GM12892 (cell line): ENCODE results near the gene KIRREL3.
A peak's percentile ranks its signal among the peaks of the same experiment; 100 is the strongest.

Experiments
- DNase-seq: peaks from one replicate; pipeline ENCODE4 v3.0.0; 2011; ENCODE audit not compliant: insufficient read length
- FAIRE-seq: peaks from 2 replicates; lab custom pipeline; 2011; peaks lifted over from hg19 to GRCh38; lab: Jason Lieb, UNC
- POLR2A ChIP-seq: IDR thresholded peaks from 2 replicates; pipeline ENCODE4 v1.6.1; 2011; ENCODE audit warnings: low read depth, low read length, control low read depth
- POLR2AphosphoS5 ChIP-seq: IDR thresholded peaks from 2 replicates; pipeline ENCODE4 v1.6.1; 2011; ENCODE audit warnings: low read depth, low read length, control low read depth
- TAF1 ChIP-seq: IDR thresholded peaks from 2 replicates; pipeline ENCODE4 v1.6.1; 2011; ENCODE audit warnings: low read depth, mild to moderate bottlenecking, control low read depth, low read length, borderline replicate concordance

The KIRREL3 gene

DNA sequence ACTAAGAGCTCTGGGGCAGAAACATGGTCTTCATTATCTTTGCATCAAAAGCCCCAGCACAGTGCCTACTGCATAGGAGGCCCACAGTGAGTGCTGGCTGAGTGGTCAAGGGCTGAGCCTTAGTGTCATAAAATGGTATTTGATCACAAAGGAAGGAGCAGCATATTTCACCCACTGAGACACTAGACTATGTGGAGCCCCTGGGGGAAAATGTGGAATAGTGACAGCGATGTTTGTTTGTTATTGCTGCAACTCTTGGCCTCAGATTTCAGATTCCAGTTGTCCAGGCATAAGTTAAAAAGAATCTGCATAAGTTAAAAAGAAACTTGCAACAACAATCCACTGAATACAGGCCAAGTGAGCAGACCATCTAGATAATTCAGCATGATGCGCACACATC is 7.0 kb downstream of the KIRREL3 start:
- DNase-seq (no peak), FAIRE-seq (no peak)
- TF ChIP-seq POLR2A, result no peak

DNA sequence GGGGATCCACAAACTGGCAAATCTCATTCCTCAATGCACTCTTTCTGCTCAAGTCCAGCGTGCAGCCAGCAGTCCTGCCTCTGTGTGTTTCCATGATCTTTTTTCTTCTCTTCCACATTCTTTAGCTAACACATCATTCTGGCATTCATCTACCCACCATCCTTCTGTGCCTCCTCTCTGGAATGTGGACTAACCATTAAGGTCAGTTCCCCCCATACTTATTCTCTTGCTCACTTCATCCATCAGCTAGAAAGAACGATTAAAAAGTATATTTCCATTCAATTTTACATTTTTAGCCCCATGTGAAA is 7.8 kb downstream of the KIRREL3 start:
- DNase-seq (no peak), FAIRE-seq (no peak)
- no peak for TF ChIP-seq POLR2A
- no peak for TF ChIP-seq POLR2AphosphoS5
- TF ChIP-seq TAF1, result no peak

DNA sequence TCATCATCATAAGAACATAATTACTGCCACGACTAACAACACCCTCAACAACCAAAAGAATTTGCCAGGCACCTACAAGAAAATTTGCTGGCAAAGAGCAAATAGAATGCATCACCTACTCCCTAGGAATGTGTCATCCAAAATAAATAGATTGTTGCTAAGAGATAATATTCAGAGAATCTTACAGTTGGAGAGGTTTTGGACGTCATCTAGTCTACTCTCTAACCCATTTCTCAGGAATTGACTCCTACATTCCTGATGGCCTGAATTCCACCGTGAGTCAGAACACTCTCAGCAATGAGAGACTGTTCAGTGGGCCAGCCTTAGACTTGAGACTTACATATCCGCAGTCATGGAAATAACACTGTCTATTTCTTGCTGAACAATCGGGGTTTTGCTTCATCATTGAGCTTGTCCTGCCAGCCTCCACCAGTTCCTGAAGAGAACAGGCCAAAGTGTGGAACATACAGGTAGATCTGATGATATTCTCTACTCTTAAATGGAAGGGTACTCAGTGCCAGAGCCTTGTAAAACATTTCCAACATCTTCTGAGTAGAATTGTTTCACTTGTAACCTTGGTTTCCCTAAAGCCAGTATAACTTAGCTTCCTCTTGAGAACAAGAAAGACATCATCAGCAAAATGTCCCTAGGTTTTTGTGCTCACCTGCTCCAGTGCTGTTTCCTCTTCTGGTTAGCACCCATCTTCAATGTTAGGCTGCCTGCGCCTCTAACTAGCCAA is 8.3 kb downstream of the KIRREL3 start:
- TF ChIP-seq TAF1 (no peak), POLR2AphosphoS5 (no peak), POLR2A (no peak)
- DNase-seq, result no peak
- FAIRE-seq, result no peak

GRCh38 chr11:126991596-126991995 is 9.0 kb downstream of the KIRREL3 start:
- FAIRE-seq (no peak), DNase-seq (no peak)
- TF ChIP-seq POLR2A (no peak), TAF1 (no peak), POLR2AphosphoS5 (no peak)

- TF ChIP-seq TAF1 (no peak), POLR2AphosphoS5 (no peak), POLR2A (no peak)
- no peak for DNase-seq
- no peak for FAIRE-seq
These were observed 9.7 kb downstream of the KIRREL3 start for GRCh38 chr11:126990716-126991480.

DNA sequence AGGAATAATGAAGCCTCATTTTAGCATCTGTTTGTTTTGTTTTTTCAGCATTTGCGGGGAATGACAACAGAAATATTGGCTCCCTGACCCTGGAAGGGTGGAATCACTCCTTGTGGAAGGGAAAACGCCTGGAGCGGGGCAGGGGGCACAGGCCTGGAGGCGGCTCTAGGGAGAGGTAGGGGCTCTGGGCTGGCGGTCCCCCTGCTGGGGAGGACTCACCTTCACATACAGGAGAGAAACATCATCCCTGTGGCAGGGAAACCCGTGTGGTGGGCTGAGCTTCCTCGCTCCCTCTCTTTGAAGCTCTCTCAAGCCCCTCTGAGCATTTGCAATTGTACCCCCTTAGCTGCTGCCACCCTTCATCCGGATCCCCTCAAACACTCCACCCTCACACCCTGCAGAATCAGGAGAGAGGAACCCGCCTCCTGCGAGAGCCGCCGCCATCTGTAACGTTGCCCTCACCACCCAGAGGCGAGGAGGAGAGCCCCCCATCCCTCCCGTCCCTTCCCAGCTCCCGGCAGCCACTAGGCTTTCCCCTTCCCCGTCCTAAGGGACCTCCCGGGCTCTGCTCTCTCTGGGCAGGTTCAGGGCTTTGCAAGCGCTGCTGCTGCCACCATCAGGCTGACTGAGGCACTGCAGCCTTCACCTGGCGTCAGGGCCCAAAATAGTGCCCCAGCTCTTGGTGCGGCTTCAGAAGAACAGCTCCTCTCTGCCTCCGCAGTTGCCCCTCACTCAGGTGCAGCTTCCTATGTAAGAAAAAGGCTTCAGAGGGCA is 10.4 kb downstream of the KIRREL3 start:
- DNase-seq, result peak; percentile 62
- FAIRE-seq, result peak; percentile 93
- TF ChIP-seq POLR2A (no peak), POLR2AphosphoS5 (no peak), TAF1 (no peak)

DNA sequence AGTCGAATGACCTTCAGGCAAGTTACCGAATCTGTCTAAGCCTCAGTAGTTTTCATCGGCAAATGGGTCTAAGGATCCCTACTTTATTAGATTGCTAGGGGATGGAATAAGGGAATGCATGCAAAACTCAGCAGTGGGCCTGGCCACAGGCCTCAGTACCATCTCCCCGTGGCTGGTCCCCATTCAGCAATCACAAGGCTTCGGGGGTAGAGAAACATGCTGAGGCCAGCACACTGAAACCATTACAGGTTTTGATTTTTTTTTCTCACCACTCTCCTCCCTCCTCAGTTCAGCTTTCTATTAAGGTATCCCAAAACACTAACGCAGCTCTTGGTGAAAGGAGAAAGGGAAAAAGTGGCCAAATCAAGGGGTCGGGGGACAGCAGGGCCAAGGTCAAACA is 11.9 kb downstream of the KIRREL3 start:
- FAIRE-seq, result no peak
- no peak for DNase-seq
- TF ChIP-seq TAF1, result no peak
- TF ChIP-seq POLR2AphosphoS5, result no peak
- TF ChIP-seq POLR2A, result no peak

DNA sequence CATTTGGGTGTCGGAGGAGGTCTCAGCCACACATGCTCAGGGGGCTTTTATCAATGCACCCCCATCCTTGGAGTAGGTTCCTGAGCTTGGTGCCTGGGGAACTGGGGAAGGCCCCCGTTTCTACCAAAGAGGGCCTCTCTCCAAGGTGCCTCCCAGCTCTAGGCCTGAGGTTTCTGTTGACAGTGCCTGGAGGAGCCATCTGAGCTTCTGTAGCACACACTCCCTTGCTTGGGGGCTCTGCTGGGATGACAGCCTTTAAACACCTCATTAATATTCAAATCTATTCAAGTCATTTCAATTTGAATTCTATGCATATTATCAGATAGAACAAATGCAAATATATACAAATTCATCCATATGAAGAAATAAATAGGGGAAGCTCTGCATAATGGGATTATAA is 18.9 kb downstream of the KIRREL3 start:
- FAIRE-seq, result no peak
- DNase-seq, result no peak
- TF ChIP-seq TAF1, result no peak
- TF ChIP-seq POLR2AphosphoS5, result no peak
- no peak for TF ChIP-seq POLR2A

GRCh38 chr11:126978911-126979310 is 21.7 kb downstream of the KIRREL3 start:
- no peak for FAIRE-seq
- DNase-seq, result no peak
- TF ChIP-seq TAF1 (no peak), POLR2A (no peak), POLR2AphosphoS5 (no peak)

GRCh38 chr11:126978165-126978564 is 22.4 kb downstream of the KIRREL3 start:
- no peak for DNase-seq
- TF ChIP-seq TAF1 (no peak), POLR2AphosphoS5 (no peak), POLR2A (no peak)
- FAIRE-seq, result no peak

DNA sequence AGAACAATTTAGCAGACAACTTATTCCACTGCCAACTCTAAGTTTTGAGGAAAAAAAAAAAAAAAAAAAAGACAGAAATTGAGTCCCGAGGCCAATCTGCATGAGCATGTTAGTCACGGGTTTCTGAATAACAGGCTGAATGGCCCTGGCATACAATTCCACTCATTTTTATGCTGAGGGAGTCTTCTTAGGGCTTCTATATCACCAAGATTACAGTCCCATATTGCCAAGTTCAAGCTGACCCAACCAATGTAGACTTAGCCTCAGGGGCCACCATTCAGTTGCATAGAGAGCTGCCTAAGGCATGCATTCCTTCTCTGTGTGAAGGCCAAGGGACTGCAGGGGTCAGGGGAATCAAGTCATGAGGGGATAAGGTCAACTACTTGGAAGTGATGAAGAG is 27.5 kb downstream of the KIRREL3 start:
- TF ChIP-seq TAF1 (no peak), POLR2A (no peak), POLR2AphosphoS5 (no peak)
- DNase-seq (no peak), FAIRE-seq (no peak)

DNA sequence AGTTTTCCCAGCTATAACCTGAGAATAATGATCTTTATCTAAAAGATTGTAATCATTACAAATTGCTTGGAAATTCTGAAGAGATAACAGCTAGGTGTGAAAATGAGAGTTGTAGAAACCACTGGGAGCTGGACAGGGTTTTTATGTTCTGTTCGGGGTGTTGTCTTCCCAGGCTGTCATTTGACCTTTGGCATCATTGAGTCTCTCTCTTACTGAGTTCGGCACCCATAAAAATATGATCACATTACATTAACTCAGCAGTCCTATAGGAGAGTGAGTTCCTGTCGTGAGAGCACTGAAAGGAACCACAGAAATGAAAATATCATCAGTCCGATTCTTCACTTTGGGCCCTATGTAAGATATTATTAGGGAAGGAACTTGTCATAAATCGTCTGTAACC is 29.3 kb downstream of the KIRREL3 start:
- DNase-seq (no peak), FAIRE-seq (no peak)
- no peak for TF ChIP-seq TAF1
- no peak for TF ChIP-seq POLR2A
